Psoas muscle (tissue), 8 donors: ENCODE results near the gene DGKA. TPM values are rescaled to one million over a fixed set of nuclear protein-coding genes. Genes with fewer than 3 reads are reported as not detected.
"Not testable (repeated sequence)": the region's sequence is repeated elsewhere in the genome, so short reads cannot be mapped to it uniquely, and the experiment has no call there.

ENCODE experiments used
- ATAC-seq, 4 donors: fragments of 200-7000 bp; cut with Tn5 transposase; one replicate each; pipeline ENCODE4 v1.9.1; 2020; ENCODE audit warnings: moderate library complexity in 3 of 4, mild to moderate bottlenecking in 2 of 4
- DNase-seq, 2 donors: peaks; one replicate each; pipeline ENCODE4 v3.0.0-alpha.2; 2020
- H3K27ac ChIP-seq: fragments of 200-600 bp; one replicate; pipeline ENCODE4 v1.8.0; 2022
- H3K27me3 ChIP-seq, 3 donors: fragments of 200-600 bp in 1 of 3; one replicate each; pipeline versions ENCODE4 v1.6.1 to v1.8.0; 2013 to 2022; ENCODE audit warnings: low read length in 2 of 3, mild to moderate bottlenecking in 2 of 3, moderate library complexity in 1 of 3; ENCODE audit not compliant: insufficient read depth in 3 of 3
- H3K36me3 ChIP-seq, 2 donors: fragments of 200-600 bp in 1 of 2; one replicate each; pipeline versions ENCODE4 v1.6.1 to v1.8.0; 2013 to 2022; ENCODE audit warnings: low read depth in 1 of 2, mild to moderate bottlenecking in 1 of 2, moderate library complexity in 1 of 2; ENCODE audit not compliant: insufficient read depth in 1 of 2
- H3K4me1 ChIP-seq: fragments of 200-600 bp; one replicate; pipeline ENCODE4 v1.8.0; 2022
- H3K4me3 ChIP-seq: fragments of 200-600 bp; one replicate; pipeline ENCODE4 v1.8.0; 2022; ENCODE audit warnings: mild to moderate bottlenecking
- H3K9me3 ChIP-seq: fragments of 200-600 bp; one replicate; pipeline ENCODE4 v1.8.0; 2022
- CTCF ChIP-seq: fragments of 200-600 bp; IDR thresholded peaks from one replicate; pipeline ENCODE4 v1.8.0; 2022; ENCODE audit warnings: antibody characterized with exemption
- WGBS, 3 donors: extraction: QIAGEN DNeasy Blood & Tissue Kit; methylation state at CpG; one replicate each; pipeline versions ENCODE4 v1.1.6 to v1.1.7; 2013; 5-methylcytosine and 5-hydroxymethylcytosine counted together
- intact Hi-C, 2 donors: fragments of 100-400 bp; cut with DNase I; formaldehyde crosslinking; loops; one replicate each; pipeline versions ENCODE4 v1.11.0 to v1.14.2; 2022
- polyA plus RNA-seq, 3 donors: library from polyadenylated mRNA; stranded (reverse); fragments of 200-250 nt; gene quantifications; one replicate each; pipeline ENCODE4 v1.2.3, GENCODE V29; 2013
- total RNA-seq, 4 donors: library from RNA; stranded (reverse); fragmentation: NEBNext Ultra II Directional in 2 of 4; extraction: Animal tissue kit (Norgen Biotek cat#: 25700) in 2 of 4; gene quantifications; one replicate each; pipeline versions ENCODE4 v1.2.1 to v1.2.4, GENCODE V29; 2021 to 2023
- donor health status: healthy with polysubstance abuse.
- donor health status: DM: no; HTN: no; CAD: no; lungs with moderate emphysema.
- donor health status: Bipolar disorder and iron deficiency.
- donor health status: healthy.
- donor health status: DM: yes; HTN: yes; CAD: no.
- donor health status: DM: no; HTN: no; CAD: no.
- donor health status: DM: no; HTN: no; CAD: no.
- donor health status: DM: yes; HTN: yes; CAD: no.

The DGKA gene
- total and polyA plus RNA-seq, 7 donors: 2.0 to 5.4 (median 4.3) TPM

GRCh38 chr12:55912908-55913307 lies 18.1 kb upstream of the DGKA start:
- no peaks in the 10 kb centered on the region for H3K27me3 ChIP-seq
- no peaks in the 10 kb centered on the region for H3K4me1 ChIP-seq
- intact Hi-C loops: no loop called here
- no peak for TF ChIP-seq CTCF
- H3K36me3 ChIP-seq: peaks cover 0 to 18% of the 10 kb centered on the region in 2 donors
- no peak for ATAC-seq
- no peaks in the 10 kb centered on the region for H3K9me3 ChIP-seq
- no peak overlapping the region for H3K4me3 ChIP-seq
- no peak overlapping the region for H3K27ac ChIP-seq
- no peak for DNase-seq
- 94 to 99% (median 96%) methylated on average over 4 of the region's 4 CpGs for WGBS, 3 donors

DNA sequence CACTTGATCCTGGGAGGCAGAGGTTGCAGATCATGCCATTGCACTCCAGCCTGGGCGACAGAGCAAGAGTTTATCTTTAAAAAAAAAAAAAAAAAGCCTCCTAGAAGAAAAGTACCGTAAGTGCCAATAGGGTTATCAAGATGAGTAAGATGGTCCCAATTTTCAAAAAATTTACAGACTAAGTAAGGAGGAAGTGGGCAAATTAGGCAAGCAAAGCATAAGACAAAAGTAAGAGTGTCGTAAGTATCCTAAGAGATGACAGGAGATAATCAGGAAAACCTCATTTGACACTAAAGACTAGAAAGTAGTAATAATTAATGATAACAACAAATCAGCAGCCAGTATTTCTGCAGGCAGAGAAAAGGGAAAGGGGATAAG lies 15.5 kb upstream of the DGKA start:
- Histone ChIP-seq H3K36me3 (peaks cover 0 to 18% of the 10 kb centered on the region in 2 donors), H3K27ac (no peak overlapping the region), H3K27me3 (no peaks in the 10 kb centered on the region), H3K4me1 (no peaks in the 10 kb centered on the region), H3K4me3 (no peak overlapping the region), H3K9me3 (no peaks in the 10 kb centered on the region)
- ATAC-seq (no peak), DNase-seq (no peak)
- intact Hi-C loops: no loop called here
- TF ChIP-seq CTCF: no peak
- WGBS, 3 donors: 91 to 92% (median 91%) methylated on average over 3 of the region's 3 CpGs

DNA sequence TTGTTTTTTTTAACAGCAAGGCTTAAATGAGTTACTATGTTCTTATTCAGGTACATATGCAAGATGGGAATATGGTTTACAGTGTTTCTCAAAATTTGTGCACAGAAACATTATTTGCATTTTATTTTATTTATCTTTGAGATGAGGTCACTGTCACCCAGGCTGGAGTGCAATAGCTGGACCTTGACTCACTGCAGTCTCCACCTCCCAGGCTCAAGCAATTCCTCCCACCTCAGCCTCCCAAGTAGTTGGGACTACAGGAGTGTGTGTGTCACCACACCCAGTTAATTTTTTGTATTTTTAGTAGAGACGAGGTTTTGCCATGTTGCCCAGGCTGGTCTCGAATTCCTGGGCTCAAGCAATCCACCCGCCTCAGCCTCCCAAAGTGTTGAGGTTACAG lies 11.9 kb upstream of the DGKA start:
- H3K4me1 ChIP-seq, H3K27me3 ChIP-seq, H3K27ac ChIP-seq, DNase-seq, intact Hi-C loops, H3K4me3 ChIP-seq, H3K9me3 ChIP-seq, ATAC-seq: not testable (repeated sequence)
- peaks cover 0 to 29% of the 10 kb centered on the region in 2 donors for H3K36me3 ChIP-seq
- WGBS, 3 donors: 83 to 89% (median 86%) methylated on average over 3 of the region's 3 CpGs

DNA sequence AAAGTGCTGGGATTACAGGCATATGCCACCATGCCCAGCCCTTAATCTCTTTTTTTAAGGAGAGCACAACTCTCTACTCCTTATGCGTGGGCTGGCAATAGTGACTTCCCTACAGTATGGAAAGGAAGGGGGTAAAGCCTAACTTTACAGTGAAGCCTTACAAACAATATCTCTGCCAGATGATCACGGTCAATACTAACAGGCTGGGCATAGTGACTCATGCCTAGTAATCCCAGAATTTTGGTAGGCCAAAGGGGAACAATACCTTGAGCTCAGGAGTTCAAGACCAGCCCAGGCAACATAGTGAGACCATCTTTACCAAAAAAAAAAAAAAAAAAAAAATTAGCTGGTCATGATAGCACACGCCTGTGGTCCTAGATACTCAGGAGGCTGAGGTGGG lies 8.8 kb upstream of the DGKA start:
- WGBS, 3 donors: 90 to 100% (median 93%) methylated on average over 3 of the region's 3 CpGs
- Histone ChIP-seq H3K27ac (no peak overlapping the region), H3K4me3 (no peak overlapping the region), H3K4me1 (no peaks in the 10 kb centered on the region), H3K27me3 (no peaks in the 10 kb centered on the region), H3K36me3 (peaks cover 0 to 24% of the 10 kb centered on the region in 2 donors), H3K9me3 (no peaks in the 10 kb centered on the region)
- no peak for DNase-seq
- intact Hi-C loops: no loop called here
- no peak for TF ChIP-seq CTCF
- no peak for ATAC-seq

DNA sequence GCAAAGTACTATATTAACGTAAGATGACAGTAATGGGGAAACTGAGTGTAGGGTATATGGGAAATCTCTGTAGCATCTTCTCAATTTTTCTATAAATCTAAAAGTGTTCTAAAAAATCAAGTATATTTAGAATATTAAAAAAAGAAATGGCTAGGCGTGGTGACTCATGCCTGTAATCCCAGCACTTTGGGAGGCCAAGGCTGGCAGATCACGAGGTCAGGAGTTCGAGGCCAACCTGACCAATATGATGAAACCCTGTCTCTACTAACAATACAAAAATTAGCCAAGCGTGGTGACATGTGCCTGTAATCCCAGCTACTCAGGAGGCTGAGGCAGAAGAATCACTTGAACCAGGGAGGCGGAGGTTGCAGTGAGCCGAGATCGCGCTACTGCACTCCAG lies 7.3 kb upstream of the DGKA start:
- H3K27ac ChIP-seq, DNase-seq, H3K4me1 ChIP-seq, H3K9me3 ChIP-seq, H3K4me3 ChIP-seq, H3K27me3 ChIP-seq, intact Hi-C loops, ATAC-seq: not testable (repeated sequence)
- WGBS, 3 donors: 95 to 96% (median 96%) methylated on average over 9 of the region's 9 CpGs
- peaks cover 0 to 24% of the 10 kb centered on the region in 2 donors for H3K36me3 ChIP-seq

GRCh38 chr12:55925371-55925770 lies 5.6 kb upstream of the DGKA start:
- intact Hi-C loops: loop anchor here in 1 of 2 donors (5.0 kb wide), 2 partner anchors 93 to 108 kb away; partner anchors contain the start of genes ORMDL2 and SARNP
- WGBS, 3 donors: 80 to 89% (median 81%) methylated on average over 4 of the region's 4 CpGs
- H3K27me3 ChIP-seq: no peaks in the 10 kb centered on the region
- no peak for ATAC-seq
- no peak for DNase-seq
- H3K36me3 ChIP-seq: peaks cover 0 to 24% of the 10 kb centered on the region in 2 donors
- H3K27ac ChIP-seq: no peak overlapping the region
- no peak for TF ChIP-seq CTCF
- no peaks in the 10 kb centered on the region for H3K9me3 ChIP-seq
- peaks cover 6% of the 10 kb centered on the region for H3K4me1 ChIP-seq
- H3K4me3 ChIP-seq: no peak overlapping the region
